Left hindlimb (tissue), 1 donor: ENCODE data around the gene CCDC8.
"Not testable (repeated sequence)": the region's sequence is repeated elsewhere in the genome, so short reads cannot be mapped to it uniquely, and the experiment has no call there.

Source experiments
- DNase-seq: peaks from one replicate; pipeline ENCODE4 v3.0.0-alpha.2; 2018

Gene CCDC8

DNA sequence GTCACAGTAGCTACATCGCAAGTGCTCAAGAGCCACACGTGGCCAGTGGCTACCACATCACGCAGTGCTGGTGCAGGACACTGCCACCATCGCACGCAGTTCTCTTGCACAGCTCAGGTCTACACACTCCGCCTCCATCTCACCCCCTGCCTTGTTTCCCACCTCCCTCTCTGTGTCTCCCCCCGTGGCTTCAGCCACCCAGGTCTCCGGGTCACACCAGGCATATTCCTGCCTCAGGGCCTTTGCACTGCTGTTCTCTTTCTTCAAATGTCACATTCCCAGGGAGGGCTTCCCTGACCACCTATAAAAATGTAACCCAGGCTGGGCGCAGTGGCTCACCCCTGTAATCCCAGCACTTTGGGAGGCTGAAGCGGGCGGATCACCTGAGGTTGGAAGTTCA, 10.6 kb downstream of the CCDC8 start:
- DNase-seq, result peak; percentile 22

DNA sequence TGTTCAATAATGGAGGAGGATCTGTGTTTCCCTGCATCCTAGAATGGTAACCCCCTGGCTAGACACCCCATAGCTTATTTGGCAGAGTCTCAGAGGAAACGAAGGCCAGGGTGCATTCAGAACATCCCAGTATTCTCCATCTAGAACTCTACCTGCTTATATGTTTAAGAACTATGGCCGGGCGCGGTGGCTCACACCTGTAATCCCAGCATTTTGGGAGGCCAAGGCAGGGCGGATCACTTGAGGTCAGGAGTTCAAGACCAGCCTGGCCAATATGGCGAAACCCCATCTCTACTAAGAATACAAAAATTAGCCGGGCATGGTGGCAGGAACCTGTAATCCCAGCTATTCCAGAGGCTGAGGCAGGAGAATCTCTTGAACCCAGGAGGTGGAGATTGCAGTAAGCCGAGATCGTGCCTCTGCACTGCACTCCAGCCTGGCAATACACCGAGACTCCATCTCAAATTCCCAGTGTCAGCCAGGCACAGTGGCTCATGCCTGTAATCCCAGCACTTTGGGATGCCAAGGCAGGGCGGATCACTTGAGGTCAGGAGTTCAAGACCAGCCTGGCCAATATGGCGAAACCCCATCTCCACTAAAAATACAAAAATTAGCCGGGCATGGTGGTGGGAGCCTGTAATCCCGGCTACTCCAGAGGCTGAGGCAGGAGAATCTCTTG, 15.4 kb downstream of the CCDC8 start:
- not testable (repeated sequence) for DNase-seq

DNA sequence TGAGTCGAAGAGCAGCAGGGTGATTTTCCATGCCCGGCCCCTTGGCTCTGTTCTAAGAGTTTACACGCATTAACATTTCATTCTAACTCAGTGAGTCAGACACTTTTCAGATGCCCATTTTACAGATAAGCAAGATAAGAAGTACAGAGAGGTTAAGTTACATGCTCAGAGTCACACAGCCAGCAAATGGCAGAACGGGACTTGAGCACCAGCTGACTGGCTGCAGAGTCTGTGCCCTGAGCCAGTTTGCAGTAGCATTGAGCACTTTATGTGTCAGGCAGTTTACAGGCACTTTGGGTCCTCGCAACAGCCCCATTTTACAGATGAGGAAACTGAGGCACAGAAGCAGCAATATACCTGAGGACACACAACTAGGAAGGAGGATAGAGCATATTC, 19.0 kb downstream of the CCDC8 start:
- DNase-seq, result peak; percentile 16

DNA sequence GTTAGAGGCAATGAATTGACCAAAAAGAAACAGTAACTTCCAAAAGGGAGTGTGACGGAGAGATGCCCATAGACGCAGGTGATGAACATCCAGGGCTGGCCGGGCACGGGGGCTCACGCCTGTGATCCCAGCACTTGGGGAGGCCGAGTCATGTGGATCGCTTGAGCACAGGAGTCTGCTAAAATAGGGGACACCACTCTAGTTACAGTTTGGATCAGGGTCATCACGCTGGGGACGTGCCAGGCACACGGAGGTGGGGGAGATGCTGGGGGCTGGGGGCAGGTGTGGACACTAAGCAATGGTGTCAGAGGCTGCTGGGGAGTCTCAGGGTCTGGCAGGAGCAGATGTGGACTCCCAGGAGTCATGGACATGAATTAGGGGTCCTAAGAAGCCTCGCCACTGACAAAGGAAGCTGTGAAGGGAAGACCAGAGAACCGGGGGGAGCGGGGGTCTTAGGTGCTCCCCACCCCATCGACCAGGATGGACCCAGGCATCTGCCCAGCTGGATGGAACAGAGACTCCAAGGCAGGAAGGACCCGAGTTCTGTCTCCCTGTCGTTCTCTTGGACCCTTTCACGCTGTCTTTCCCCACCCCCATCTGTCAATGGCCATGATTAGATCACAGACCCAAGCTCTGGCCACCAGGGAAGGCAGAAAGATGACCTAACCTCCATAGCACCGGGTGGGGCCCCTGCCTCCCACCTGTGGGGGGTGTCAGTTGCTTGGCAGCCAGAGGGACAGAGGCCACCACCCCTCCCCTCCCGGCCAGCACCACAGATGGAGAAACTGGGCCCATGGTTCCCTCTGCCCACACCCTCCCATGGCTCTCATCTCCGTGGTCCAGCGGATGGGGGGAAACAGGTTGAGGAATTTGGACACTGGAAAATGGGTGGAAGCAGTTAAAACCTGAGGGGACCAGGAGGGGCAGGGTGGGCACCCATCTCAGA, 19.6 kb downstream of the CCDC8 start:
- DNase-seq, result peak; percentile 36

DNA sequence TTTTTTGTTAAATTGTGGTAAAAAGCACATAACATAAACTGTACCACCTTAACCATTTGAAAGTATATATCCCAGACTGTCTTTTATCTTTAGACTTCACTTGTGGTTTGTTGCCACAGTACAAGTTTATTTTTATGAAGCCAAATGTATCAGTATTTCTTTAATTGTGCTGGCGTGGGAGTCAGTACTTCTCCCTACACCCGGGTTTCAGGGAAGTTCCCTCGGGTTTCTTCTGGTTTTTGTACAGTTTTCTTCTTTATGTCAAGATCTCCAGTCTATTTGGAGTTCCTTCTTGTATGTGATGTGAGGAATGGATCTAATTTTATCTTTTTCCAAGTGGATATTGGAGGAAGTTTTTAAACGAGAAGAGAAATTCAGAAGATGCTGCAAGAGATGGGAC, 20.5 kb downstream of the CCDC8 start:
- DNase-seq, result no peak

DNA sequence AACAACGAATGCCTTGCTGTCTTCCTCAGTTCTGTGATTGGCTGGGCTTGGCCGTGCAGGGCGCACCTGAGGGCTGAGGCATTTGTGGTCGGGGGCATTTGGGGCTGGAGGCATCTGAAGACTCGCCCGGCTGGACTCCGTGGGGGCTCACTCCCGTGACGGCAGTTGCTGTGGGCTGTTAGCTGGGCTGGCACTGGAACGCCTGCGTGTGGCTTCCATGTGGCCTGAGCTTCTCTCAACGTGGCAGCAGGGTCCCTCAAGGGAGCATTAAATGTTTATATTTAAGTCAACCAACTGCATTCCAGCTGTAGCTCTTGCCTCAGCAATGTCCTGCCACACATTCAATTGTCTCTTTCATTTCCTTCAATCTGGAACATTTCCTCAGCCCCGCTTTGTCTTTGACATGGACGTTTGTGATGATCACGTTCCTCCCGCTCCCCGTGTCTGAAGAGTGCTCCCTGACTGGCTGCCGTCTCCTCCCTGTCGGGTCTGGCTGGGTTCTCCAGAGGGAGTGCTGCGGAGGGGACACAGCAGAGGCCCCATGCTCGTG, 21.0 kb downstream of the CCDC8 start:
- DNase-seq, result peak; percentile 69

DNA sequence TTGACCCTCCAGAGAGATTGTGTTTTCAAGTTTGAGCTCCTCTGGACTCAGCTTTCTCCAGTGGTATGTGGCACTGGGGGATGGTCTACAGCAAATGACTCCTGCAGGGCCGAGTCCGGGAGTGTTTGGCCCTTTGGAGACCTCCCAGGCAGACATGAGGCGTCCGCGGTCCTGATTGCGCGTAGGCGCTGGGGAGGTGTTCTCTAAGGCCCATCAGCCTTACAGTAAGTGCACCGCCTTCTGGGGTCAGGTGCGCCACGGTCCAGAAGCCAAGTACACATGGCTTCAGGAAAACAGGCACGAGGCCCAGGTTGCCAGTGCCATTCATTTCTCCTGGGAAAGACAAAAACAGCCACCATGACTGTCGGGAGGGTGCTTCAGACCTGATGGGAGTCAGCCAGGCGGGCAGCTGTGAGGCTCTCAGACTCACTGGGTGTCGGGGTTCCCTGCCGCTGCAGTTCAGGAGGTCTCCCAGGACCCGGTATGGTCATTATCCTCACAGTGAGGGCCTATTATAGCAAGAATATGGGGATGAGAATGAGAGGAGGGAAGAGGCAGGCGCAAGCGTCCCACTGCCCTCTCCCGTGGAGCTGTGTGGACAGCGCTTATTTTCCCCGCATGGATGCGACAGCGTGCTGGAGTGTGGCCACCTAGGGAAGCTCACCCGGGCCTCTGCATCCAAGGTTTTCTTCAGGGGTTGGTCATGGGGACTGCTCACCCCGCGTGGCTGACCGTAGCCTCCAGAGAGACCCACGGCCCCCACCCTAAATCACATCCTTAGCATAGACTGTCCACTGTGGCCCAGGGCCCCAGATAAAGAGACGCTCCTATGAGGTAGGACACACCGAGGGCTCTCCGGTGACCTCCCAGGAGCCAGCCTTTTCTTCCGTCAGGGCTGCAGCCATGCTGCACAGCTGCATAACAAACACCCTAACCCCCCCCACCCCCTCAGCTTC, 21.8 kb downstream of the CCDC8 start:
- no peak for DNase-seq

DNA sequence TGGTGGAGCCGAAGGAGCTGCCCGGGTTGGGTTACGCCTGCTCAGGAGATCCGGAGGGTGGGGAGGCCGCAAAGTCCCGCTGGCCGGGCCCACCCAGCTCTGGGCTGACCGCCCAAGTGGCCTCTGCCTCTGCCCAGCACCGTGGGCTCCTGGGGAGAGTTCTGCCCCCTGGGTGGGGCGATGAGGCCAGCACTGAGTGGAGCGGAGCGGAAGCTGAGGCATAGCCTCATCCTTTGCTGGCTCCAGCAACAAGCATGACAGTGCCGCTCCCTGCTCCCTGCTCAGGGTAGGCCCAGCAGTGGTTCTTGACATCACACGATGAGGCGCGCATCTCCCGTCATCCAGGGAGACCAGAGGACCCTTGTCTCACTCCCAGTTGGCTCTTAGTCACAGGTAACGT, 22.5 kb downstream of the CCDC8 start:
- DNase-seq, result no peak

DNA sequence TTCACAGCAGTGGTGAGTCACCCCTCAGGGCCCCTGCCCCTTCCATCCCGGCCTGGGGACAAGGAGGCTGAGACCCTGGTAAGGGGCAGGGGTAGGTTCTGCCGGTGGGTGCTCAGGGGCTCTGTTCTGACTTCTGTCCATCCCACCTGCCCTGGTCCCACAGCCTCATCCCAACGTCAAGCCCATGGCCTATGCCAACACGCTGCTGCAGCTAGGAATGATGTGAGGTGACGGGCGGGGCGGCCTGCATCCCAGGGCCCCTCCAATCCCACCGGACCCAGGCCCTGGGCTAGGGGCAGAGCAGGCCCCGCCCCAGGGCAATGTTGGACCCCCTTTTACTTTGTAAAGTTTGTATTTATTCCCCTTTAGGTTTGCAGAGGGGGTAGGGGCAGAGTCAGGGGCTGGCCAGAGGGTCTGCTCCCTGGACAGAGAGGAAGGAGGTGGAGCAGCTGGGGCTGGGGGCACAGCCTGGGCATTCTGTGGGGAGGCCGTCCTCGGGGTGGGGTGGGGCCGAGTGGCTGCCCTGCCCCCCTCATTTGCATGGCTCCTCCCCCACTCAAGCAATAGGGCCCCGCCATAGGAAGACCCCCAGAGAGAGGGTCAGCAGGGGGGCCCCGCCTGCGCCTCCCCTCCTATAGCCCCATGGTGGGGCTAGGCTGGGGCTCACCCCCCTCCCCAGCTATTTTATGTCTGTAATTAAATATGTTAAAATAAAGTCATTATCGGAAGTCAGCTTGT, 23.1 kb downstream of the CCDC8 start:
- no peak for DNase-seq

DNA sequence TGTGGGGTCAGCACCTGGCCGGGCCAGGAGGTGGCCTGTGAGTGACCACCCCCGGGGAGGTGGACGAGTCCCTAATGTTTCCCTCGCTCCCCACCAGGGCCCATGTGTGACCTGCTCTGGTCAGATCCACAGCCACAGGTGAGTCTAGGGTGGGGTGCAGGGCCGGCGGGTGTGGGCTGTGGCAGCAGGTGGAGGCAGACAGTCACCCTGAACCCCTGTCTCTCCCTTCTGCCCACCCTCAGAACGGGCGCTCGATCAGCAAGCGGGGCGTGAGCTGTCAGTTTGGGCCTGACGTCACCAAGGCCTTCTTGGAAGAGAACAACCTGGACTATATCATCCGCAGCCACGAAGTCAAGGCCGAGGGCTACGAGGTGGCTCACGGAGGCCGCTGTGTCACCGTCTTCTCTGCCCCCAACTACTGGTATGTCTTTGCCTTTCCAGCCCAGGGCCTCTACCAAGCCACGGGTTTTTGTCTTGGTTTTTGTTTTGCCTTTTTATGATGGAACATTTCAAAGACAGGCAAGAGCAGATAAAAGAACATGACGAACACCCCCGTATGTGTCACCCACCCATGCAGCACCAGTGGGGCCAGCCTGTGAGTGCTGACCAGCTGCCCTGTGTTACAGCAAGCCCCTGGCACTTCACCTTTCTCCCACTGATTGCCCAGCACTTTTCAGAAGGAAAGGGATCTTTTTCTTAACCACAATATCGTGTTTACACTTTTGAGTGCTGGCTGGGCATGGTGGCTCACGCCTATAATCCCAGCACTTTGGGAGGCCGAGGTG, 24.9 kb downstream of the CCDC8 start:
- DNase-seq, result no peak

DNA sequence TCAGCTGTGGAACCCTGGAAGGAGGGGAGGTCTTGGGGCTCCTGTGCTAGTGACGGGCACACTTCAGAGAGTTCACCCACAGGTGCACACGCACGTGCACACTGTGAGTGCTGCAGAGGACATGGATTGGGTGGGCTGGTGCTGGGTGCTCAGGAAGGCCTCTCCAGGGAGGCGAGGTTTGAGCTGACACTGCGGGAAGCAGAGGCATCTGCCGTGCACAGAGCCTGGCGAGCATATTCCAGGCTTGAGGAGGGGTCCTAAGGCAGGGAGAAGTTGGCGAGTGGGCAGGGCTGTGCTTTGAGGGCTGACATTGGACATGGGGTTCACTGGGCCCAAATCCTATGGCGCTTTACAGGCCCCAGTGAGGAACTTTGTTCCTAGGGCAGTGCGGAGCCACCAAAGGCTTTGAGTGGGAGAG, 25.6 kb downstream of the CCDC8 start:
- DNase-seq, result no peak

DNA sequence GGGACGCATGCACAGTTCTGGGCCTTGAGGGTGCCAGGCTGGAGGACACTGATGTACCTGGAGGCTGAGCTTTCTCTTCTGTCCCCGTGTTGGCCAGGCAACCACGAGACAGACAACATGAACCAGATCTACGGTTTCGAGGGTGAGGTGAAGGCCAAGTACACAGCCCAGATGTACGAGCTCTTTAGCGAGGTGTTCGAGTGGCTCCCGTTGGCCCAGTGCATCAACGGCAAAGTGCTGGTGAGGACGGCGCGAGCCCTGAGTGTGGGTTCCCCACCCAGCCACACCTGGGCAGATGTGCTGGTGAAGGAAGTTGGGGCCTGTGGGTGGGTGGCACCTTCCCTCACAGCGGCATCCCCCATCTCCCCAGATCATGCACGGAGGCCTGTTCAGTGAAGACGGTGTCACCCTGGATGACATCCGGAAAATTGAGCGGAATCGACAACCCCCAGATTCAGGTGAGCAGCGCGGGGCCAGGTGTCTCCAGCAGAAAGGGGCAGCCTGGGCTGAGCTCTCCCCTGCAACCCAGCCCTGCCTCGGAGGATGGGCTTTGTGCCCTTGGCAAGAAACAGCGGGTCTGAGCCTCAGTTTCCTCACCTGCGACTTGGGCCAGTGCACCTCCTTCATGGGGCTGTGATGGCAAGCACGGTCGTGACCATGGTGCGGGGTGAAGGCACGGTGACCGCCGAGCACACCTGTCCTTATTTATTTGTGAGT, 26.2 kb downstream of the CCDC8 start:
- DNase-seq, result no peak

DNA sequence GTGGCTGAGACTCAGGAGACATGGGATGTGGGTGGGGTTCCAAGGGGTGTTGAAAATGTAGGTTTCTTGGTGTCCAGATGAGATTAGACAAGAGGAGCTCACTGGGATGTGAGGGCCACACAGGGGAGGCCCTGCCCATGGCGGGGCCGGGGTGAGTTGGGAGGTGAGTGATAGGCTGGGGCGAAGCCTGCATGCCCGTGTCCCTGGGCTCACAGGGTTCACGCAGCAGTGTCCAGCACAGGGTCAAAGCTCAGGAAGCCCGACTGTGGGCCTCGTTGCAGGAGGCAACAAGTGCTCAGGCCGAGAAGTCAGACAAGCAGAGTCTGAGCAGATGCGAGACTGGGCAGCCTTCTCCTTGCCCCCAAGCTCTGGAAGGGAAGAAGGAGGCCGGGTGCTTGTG, 27.2 kb downstream of the CCDC8 start:
- no peak for DNase-seq

DNA sequence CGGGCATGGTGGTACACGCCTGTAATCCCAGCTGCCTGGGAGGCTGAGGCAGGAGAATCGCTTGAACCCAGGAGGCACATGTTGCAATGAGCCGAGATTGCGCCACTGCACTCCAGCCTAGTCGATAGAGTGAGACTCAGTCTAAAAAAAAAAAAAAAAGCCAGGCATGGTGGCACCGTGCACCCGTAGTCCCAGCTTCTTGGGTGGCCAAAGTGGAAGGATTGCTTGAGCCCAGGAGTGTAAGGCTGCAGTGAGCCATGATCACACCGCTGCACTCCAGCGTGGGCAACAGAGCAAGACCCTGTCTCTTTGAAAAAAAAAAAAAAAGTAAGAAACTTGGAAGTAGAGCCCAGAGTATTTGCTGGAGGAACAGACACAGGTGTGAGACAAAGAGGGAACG, 27.7 kb downstream of the CCDC8 start:
- DNase-seq, result no peak

DNA sequence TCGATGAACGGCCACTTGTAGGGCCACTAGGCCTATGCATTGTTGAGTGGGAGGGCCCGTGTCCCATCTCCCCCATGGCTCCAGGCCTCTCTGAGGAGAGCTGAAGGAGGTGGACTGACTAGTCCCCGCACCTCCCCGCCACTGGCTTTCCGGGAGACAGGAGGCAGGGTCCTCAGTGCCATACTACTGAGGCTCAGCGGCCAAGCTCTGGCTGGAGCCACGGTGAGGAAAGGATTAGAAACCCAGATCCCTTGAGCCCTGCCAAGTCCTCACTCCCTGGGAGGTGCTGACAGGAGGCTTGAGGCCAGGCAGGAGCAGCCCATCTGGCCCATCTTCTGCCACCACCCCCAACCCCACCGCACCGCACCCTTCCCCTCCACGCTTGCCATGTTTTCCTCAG, 29.0 kb downstream of the CCDC8 start:
- DNase-seq, result no peak

DNA sequence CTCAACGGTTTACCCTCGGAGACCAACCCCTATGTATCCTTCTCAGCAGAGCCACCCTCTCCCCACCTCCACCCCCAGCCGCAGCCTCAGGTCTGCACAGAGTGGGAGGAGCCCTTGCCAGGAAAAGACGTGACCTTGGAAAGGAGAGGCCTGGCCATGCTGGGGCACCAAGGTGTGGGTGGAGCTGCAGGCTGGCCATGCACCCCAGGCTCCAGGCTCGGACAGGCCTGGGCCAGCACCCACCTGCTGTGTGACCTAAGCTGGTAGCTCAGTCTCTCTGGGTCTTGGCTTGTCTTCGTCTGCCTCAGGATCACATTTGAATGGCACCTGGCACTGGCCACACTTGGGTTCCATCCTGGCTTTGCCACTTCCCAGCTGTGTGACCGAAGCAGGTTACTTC, 29.5 kb downstream of the CCDC8 start:
- DNase-seq, result no peak

DNA sequence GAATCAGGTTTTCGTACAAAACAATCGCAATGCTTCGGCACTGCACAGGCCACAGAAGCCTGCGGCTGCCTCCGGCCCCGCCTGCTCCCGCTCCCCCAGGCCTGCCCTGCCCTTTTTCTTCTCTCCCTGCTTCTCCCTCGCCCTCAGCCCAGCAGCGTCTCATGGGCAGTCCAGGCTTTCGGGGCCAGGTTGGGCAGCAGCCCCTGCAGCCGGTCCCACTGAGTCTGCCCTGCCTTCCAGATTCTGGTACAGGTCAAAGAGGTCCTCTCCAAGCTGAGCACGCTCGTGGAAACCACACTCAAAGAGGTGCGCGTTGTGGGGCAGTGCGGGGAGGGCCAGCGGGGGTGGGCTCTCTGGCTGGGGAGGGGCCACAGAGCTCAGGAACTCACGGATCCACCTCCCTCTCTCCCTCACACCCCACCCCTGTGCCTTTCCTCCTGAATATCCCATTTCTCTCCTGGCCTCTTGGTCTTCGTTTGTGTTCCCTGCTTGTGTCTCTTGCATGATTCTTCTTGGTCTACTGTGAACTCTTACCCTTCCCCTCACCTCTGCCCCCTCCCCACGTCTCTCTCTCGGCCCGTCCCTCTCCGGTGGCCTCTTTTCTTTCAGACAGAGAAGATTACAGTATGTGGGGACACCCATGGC, 30.1 kb downstream of the CCDC8 start:
- DNase-seq, result no peak

DNA sequence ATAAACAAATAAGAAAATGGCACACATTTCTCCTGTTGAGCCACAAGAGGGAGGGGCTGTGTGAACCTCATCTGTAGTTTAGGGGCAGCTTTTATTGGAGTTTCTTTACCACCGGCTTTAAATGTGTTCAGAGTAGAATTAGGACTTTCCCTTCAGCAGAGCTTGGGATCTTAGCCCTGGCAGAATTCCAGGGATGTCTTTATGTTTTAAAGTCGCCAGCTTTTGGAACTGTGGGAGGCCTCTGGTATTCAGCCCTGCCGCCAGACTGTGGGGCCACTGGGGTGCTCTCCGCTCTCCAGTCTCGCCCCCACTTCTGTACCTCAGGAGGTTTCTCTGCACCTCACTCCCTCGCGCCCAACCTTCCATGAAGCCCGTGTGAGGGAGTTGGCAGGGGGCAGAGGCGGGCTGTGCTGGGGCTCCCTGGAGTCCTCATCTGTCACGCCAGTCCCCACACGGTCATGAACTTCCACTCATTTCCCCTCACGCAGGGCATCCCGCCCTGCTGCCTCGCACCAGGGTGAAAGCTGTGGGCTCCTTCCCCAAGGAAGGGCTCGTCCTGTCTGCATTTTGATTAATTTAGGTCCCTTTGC, 31.5 kb downstream of the CCDC8 start:
- no peak for DNase-seq

DNA sequence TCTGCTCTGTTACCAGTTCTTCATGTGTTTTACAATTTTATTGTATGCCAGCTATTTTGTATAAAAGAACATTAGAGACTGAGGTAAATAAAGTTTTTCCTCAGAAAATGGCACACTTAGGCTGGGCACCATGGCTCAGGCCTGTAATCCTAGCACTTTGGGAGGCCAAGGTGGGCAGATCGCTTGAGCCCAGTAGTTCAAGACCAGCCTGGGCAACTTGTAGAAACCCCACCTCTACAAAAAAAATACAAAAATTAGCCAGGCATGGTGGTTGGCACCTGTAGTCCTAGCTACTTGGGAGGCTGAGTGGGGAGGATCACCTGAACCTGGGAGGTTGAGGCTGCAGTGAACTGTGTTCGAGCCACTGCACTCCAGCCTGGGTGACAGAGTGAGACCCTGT, 32.0 kb downstream of the CCDC8 start:
- no peak for DNase-seq

DNA sequence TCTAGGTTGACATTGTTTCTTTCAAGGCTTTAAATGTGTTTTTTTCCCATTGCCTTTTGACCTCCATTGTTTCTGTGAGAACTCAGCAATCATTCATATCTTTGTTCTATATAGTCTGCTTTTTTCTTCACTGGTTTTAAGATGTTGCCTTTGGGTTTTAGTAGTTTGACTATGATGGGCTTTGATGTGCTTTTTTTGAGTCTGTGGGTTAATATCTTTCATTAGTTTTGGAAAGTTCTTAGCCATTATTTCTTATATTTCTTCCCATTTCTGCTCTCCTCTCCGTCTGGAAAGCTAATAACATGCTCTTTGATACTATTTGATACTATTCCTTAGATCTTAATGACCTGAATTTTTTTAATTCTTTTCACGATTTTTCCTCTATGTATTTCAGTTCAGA, 32.7 kb downstream of the CCDC8 start:
- DNase-seq, result no peak
